ENCODE data around the gene SPG7. TPM values are rescaled to one million over a fixed set of nuclear protein-coding genes. Genes with fewer than 3 reads are reported as not detected.

The SPG7 gene
- total and polyA plus RNA-seq, 9 of the 15 experiments (the other 6 are each of a cell fraction or from before 2014, with no cell fraction given) = 5.8 to 89.1 (median 49.4) TPM

GRCh38 chr16:89583895-89584644, 75.9 kb downstream of the SPG7 start:
- ChIA-PET CTCF (ENCODE audit: low intra/inter-chr PET ratio) (no interaction called here), POLR2A (interaction anchor here (0.7 to 1.3 kb wide), 2 partner anchors 18 to 803 kb away, joined by 3 to 4 read pairs; no protein-coding TSS in a partner anchor)
- no peak for TF ChIP-seq PTRF (tag; IDR thresholded peaks at IDR 0.05)
- TF ChIP-seq TFE3 (CRISPR knock-in tag; IDR thresholded peaks at IDR 0.05) = no peak
- TF ChIP-seq ZNF175 (CRISPR knock-in tag; IDR thresholded peaks at IDR 0.05; ENCODE audit: low read depth) = no peak
- no peak for TF ChIP-seq POLR2B (IDR thresholded peaks at IDR 0.05; ENCODE audit: low read depth, partially characterized antibody)
- TF ChIP-seq ZNF143 (CRISPR knock-in tag; IDR thresholded peaks at IDR 0.05) = no peak
- TF ChIP-seq DPF2 (IDR thresholded peaks at IDR 0.05) = no peak
- no peak for TF ChIP-seq ZBTB12 (CRISPR knock-in tag; IDR thresholded peaks at IDR 0.05)
- no peak for TF ChIP-seq ZNF780A (CRISPR knock-in tag; IDR thresholded peaks at IDR 0.05)
- no peak for TF ChIP-seq TAF9B (IDR thresholded peaks at IDR 0.05; ENCODE audit: partially characterized antibody)
- no peak for TF ChIP-seq CBX3 (IDR thresholded peaks at IDR 0.05; ENCODE audit: borderline replicate concordance in 1 of 2, low read length in 2 of 2)

More at GRCh38 chr16:89583895-89584644, 75.9 kb downstream of the SPG7 start:
- no peak for DNase-seq (ENCODE audit: extremely low read depth in 1 of 4, low spot score in 3 of 4)
- no peak for ATAC-seq
- no peak overlapping the region for H2AFZ ChIP-seq (ENCODE audit: low read depth, low read length)
- H3K9me3 ChIP-seq (replicated peaks; ENCODE audit: control insufficient read depth, insufficient read depth, low read depth, low read length) = peaks cover 21% of the 10 kb centered on the region
- H3K9me1 ChIP-seq (ENCODE audit: control insufficient read depth, insufficient read depth, low read length) = no peaks in the 10 kb centered on the region
- no peak overlapping the region for H3K27ac ChIP-seq (ENCODE audit: extremely low read depth, low read depth, low read length)
- no peak overlapping the region for H3K4me2 ChIP-seq (ENCODE audit: insufficient read depth, low read length)
- no TSS peak for BruUV-seq (replicated peaks)
- H3K4me3 ChIP-seq = no peak overlapping the region
- H4K20me1 ChIP-seq (replicated peaks; ENCODE audit: control insufficient read depth, insufficient read depth, low read length) = no peaks in the 10 kb centered on the region
- peaks cover 0 to 50% of the 10 kb centered on the region in 2 experiments; a peak in 2 of 5 replicates for H3K4me1 ChIP-seq (replicated peaks in 1 of 2; ENCODE audit: control insufficient read depth in 2 of 2, insufficient read depth in 2 of 2, low read length in 2 of 2)
- FAIRE-seq = no peak
- 93% methylated on average over 24 of the region's 49 CpGs for WGBS (ENCODE audit: insufficient coverage, low coverage, missing lambda C conversion rate)
- H3K36me3 ChIP-seq (ENCODE audit: control insufficient read depth, insufficient read depth, low read length) = peaks cover 85% of the 10 kb centered on the region
- in situ Hi-C loops (cut with MboI) = no loop called here
- no peak overlapping the region for H3K9ac ChIP-seq (ENCODE audit: insufficient read depth in 1 of 2, low read depth in 2 of 2, low read length in 2 of 2)
- H3K27me3 ChIP-seq (ENCODE audit: control insufficient read depth in 2 of 2, insufficient read depth in 2 of 2, low read length in 2 of 2) = no peaks in the 10 kb centered on the region
- peaks cover 8% of the 10 kb centered on the region; the same call in 1 of the 3 replicates for H3K79me2 ChIP-seq (ENCODE audit: control insufficient read depth, insufficient read depth, low read length)
- intact Hi-C loops (cut with micrococcal nuclease) = no loop called here
